NT2/D1 (cell line): ENCODE results near the gene BBS9.

Experiments used
- SUZ12 ChIP-seq: IDR thresholded peaks from 2 replicates; pipeline ENCODE4 v1.6.1; 2011; ENCODE audit not compliant: insufficient read length, insufficient read depth; ENCODE audit errors: extremely low read depth
- YY1 ChIP-seq: IDR thresholded peaks from 2 replicates; pipeline ENCODE4 v1.6.1; 2011; ENCODE audit not compliant: insufficient read length, insufficient read depth

- TF ChIP-seq YY1 = no peak
- TF ChIP-seq SUZ12 = no peak
Measured at GRCh38 chr7:33215992-33216391, 86.6 kb downstream of the BBS9 start.
